Thoracic aorta (tissue), 2 donors: ENCODE results near the gene POMT2. TPM values are rescaled to one million over a fixed set of nuclear protein-coding genes. Genes with fewer than 3 reads are reported as not detected.
"Not testable (repeated sequence)": the region's sequence is repeated elsewhere in the genome, so short reads cannot be mapped to it uniquely, and the experiment has no call there.

ENCODE experiments used
- ATAC-seq: fragments of 150-250 bp; one replicate; pipeline ENCODE4 v1.8.0; 2017; ENCODE audit warnings: low read depth; ENCODE audit not compliant: insufficient number of reproducible peaks, low FRiP score
- DNase-seq: peaks from one replicate; pipeline ENCODE4 v3.0.0-alpha.2; 2020; ENCODE audit warnings: low spot score
- H3K27ac ChIP-seq, 2 donors: fragments of 200-600 bp; sonication (generic); 1 replicate in 1 of 2; 2 replicates in 1 of 2; pipeline ENCODE4 v1.5.1; 2016; ENCODE audit warnings: mild to moderate bottlenecking in 2 of 2, moderate library complexity in 2 of 2
- H3K27me3 ChIP-seq: fragments of 200-600 bp; sonication (generic); replicated peaks from 2 replicates; pipeline ENCODE4 v1.6.0; 2016; ENCODE audit warnings: mild to moderate bottlenecking; ENCODE audit not compliant: insufficient read depth
- H3K36me3 ChIP-seq: fragments of 200-600 bp; sonication (generic); one replicate; pipeline ENCODE4 v1.5.1; 2016
- H3K4me1 ChIP-seq, 2 donors: fragments of 200-600 bp; sonication (generic); 1 replicate in 1 of 2; 2 replicates in 1 of 2; pipeline versions ENCODE4 v1.5.1 to v1.6.0; 2016; ENCODE audit warnings: low read depth in 2 of 2, mild to moderate bottlenecking in 1 of 2; ENCODE audit not compliant: control insufficient read depth in 1 of 2
- H3K4me3 ChIP-seq: fragments of 200-600 bp; sonication (generic); 2 replicates; pipeline ENCODE4 v1.5.1; 2016; ENCODE audit warnings: mild to moderate bottlenecking
- H3K9me3 ChIP-seq: fragments of 200-600 bp; sonication (generic); 2 replicates; pipeline ENCODE4 v1.5.1; 2016
- CTCF ChIP-seq: fragments of 200-600 bp; sonication (generic); IDR thresholded peaks from one replicate; pipeline ENCODE4 v1.5.1; 2019; ENCODE audit warnings: antibody characterized with exemption
- total RNA-seq, 2 donors: library from RNA; depleted of rRNA; stranded (reverse); fragments of >200 nt; gene quantifications; one replicate each; pipeline versions ENCODE4 v1.1.0 to v1.2.3, GENCODE V29; 2016

POMT2 gene
- total RNA-seq, 2 donors from 2014 or later, result 15.8 to 25.0 TPM

GRCh38 chr14:77337880-77338279, 17.2 kb upstream of the POMT2 start:
- no peaks in the 10 kb centered on the region for H3K4me1 ChIP-seq
- no peak overlapping the region for H3K4me3 ChIP-seq
- ATAC-seq, result no peak
- H3K27me3 ChIP-seq, result no peaks in the 10 kb centered on the region
- peaks cover 24% of the 10 kb centered on the region for H3K36me3 ChIP-seq
- no peak for TF ChIP-seq CTCF
- no peak overlapping the region for H3K27ac ChIP-seq
- no peak for DNase-seq
- no peaks in the 10 kb centered on the region for H3K9me3 ChIP-seq

- DNase-seq, H3K27ac ChIP-seq, H3K27me3 ChIP-seq, H3K4me1 ChIP-seq, H3K9me3 ChIP-seq, H3K4me3 ChIP-seq, ATAC-seq: not testable (repeated sequence)
- peaks cover 17% of the 10 kb centered on the region for H3K36me3 ChIP-seq
Observed at GRCh38 chr14:77337255-77337654, 16.6 kb upstream of the POMT2 start.

- Histone ChIP-seq H3K9me3 (no peaks in the 10 kb centered on the region), H3K36me3 (peaks cover 2% of the 10 kb centered on the region), H3K27ac (no peak overlapping the region), H3K4me3 (no peak overlapping the region), H3K4me1 (no peaks in the 10 kb centered on the region), H3K27me3 (no peaks in the 10 kb centered on the region)
- ATAC-seq, result no peak
- TF ChIP-seq CTCF, result no peak
- DNase-seq, result no peak
Observed at GRCh38 chr14:77335576-77335975, 14.9 kb upstream of the POMT2 start.

GRCh38 chr14:77329872-77330271, 9.2 kb upstream of the POMT2 start:
- Histone ChIP-seq H3K27ac (no peak overlapping the region), H3K36me3 (no peaks in the 10 kb centered on the region), H3K27me3 (no peaks in the 10 kb centered on the region), H3K9me3 (no peaks in the 10 kb centered on the region), H3K4me1 (no peaks in the 10 kb centered on the region), H3K4me3 (no peak overlapping the region)
- TF ChIP-seq CTCF, result no peak
- no peak for ATAC-seq
- DNase-seq, result no peak

GRCh38 chr14:77327111-77327510, 6.4 kb upstream of the POMT2 start:
- Histone ChIP-seq H3K27ac (no peak overlapping the region), H3K4me1 (peaks cover 3 to 6% of the 10 kb centered on the region in 2 donors), H3K27me3 (no peaks in the 10 kb centered on the region), H3K36me3 (no peaks in the 10 kb centered on the region), H3K4me3 (no peak overlapping the region), H3K9me3 (no peaks in the 10 kb centered on the region)
- no peak for DNase-seq
- TF ChIP-seq CTCF, result no peak
- ATAC-seq, result no peak

GRCh38 chr14:77325746-77326094, 5.0 kb upstream of the POMT2 start:
- no peak overlapping the region for H3K4me3 ChIP-seq
- H3K27ac ChIP-seq, result no peak overlapping the region
- H3K36me3 ChIP-seq, result no peaks in the 10 kb centered on the region
- no peak for ATAC-seq
- DNase-seq, result no peak
- H3K4me1 ChIP-seq, result peaks cover 5 to 8% of the 10 kb centered on the region in 2 donors
- TF ChIP-seq CTCF, result no peak
- H3K9me3 ChIP-seq, result no peaks in the 10 kb centered on the region
- H3K27me3 ChIP-seq, result no peaks in the 10 kb centered on the region
